Heart left ventricle (tissue), 16 donors: ENCODE results near the gene MAPK8. TPM values are rescaled to one million over a fixed set of nuclear protein-coding genes. Genes with fewer than 3 reads are reported as not detected.

Source experiments
- ATAC-seq, 4 donors: fragments of 200-7000 bp; cut with Tn5 transposase; one replicate each; pipeline ENCODE4 v1.9.1; 2020 to 2022; ENCODE audit warnings: moderate library complexity in 4 of 4, mild to moderate bottlenecking in 3 of 4, moderate number of reproducible peaks in 1 of 4
- DNase-seq, 5 donors: peaks; one replicate each; pipeline ENCODE4 v3.0.0-alpha.2; 2020
- H3K27ac ChIP-seq, 12 donors: fragments of 200-600 bp; sonication (generic) in 4 of 12; one replicate each; pipeline versions ENCODE4 v1.5.0 to v1.8.0; 2016 to 2022; ENCODE audit warnings: mild to moderate bottlenecking in 2 of 12
- H3K27me3 ChIP-seq, 9 donors: fragments of 200-600 bp; sonication (generic) in 2 of 9; one replicate each; pipeline versions ENCODE4 v1.5.1 to v1.8.0; 2016 to 2022; ENCODE audit warnings: mild to moderate bottlenecking in 3 of 9
- H3K36me3 ChIP-seq, 9 donors: fragments of 200-600 bp; sonication (generic) in 2 of 9; one replicate each; pipeline versions ENCODE4 v1.5.0 to v1.8.0; 2018 to 2022; ENCODE audit warnings: mild to moderate bottlenecking in 2 of 9
- H3K4me1 ChIP-seq, 12 donors: fragments of 200-600 bp; sonication (generic) in 4 of 12; one replicate each; pipeline versions ENCODE4 v1.5.0 to v1.8.0; 2016 to 2022; ENCODE audit warnings: mild to moderate bottlenecking in 3 of 12
- H3K4me3 ChIP-seq, 12 donors: fragments of 200-600 bp; sonication (generic) in 4 of 12; one replicate each; pipeline versions ENCODE4 v1.5.0 to v1.8.0; 2017 to 2022; ENCODE audit warnings: mild to moderate bottlenecking in 9 of 12, moderate library complexity in 4 of 12
- H3K9me3 ChIP-seq, 12 donors: fragments of 200-600 bp; sonication (generic) in 4 of 12; one replicate each; pipeline versions ENCODE4 v1.5.0 to v1.8.0; 2016 to 2022; ENCODE audit warnings: mild to moderate bottlenecking in 1 of 12
- POLR2A ChIP-seq, 2 donors: fragments of 450-650 bp; IDR thresholded peaks; one replicate each; pipeline ENCODE4 v1.6.1; 2017; ENCODE audit warnings: antibody characterized with exemption in 2 of 2, mild to moderate bottlenecking in 2 of 2, moderate library complexity in 2 of 2
- WGBS, 4 donors: extraction: QIAGEN DNeasy Blood & Tissue Kit in 2 of 4; methylation state at CpG; one replicate each; pipeline versions ENCODE4 v1.1.5 to v1.1.7; 2013 to 2018; 5-methylcytosine and 5-hydroxymethylcytosine counted together
- intact Hi-C, 10 donors: fragments of 100-400 bp; cut with DNase I; formaldehyde crosslinking; loops; one replicate each; pipeline versions ENCODE4 v1.11.1 to v1.14.2; 2022
- polyA plus RNA-seq, 2 donors: library from polyadenylated mRNA; stranded (reverse); fragments of 200-250 nt; gene quantifications; one replicate each; pipeline ENCODE4 v1.2.3, GENCODE V29; 2013
- total RNA-seq, 9 donors: library from RNA; depleted of rRNA in 2 of 9; stranded (reverse); fragments of >200 nt in 2 of 9; fragmentation: NEBNext Ultra II Directional in 3 of 9; extraction: Animal tissue kit (Norgen Biotek cat#: 25700) in 3 of 9; gene quantifications; one replicate each; pipeline versions ENCODE4 v1.1.0 to v1.2.4, GENCODE V29; 2016 to 2023
- TF ChIP-seq, protein P1 (sequence below), 12 donors: fragments of 200-600 bp; sonication (generic) in 4 of 12; IDR thresholded peaks; one replicate each; pipeline versions ENCODE4 v1.5.0 to v1.8.0; 2018 to 2022; ENCODE audit warnings: antibody characterized with exemption in 12 of 12, mild to moderate bottlenecking in 5 of 12
- donor health status: ischemic (EF 13 %, LVEDD 7.1; RV severe dilation, severe dysfunction).
- donor health status: healthy with polysubstance abuse.
- donor health status: DM: no; HTN: yes; CAD: no.
- donor health status: DM: no; HTN: no; CAD: no.
- donor health status: ischemic (EF 25% LVEDD 6.9; RV normal size, moderate dysfunction).
- donor health status: ischemic (EF 25% LVEDD 5.7; RV mildly dilated, moderate dysfunction).
- donor health status: healthy.
- donor health status: DM: yes; HTN: yes; CAD: no.
- donor health status: ischemic (EF 35%, LVEDD 5.7; RV mildly dilated, moderate dysfunction).
- donor health status: nonischemic (EF 11% LVEDD 7.7; RV severe dilation, severe dysfunction).
- donor health status: DM: yes; HTN: yes; CAD: no.
- donor health status: PGD.
- donor health status: ischemic (EF 29% LVEDD 5.4; RV normal size, mild dysfunction).
- donor health status: nonischemic (EF 23%, LVEDD 6.1; RV moderate dilation, normal function).

The MAPK8 gene
- total and polyA plus RNA-seq, 11 donors, result 4.2 to 36.8 (median 31.0) TPM

- Histone ChIP-seq H3K9me3 (no peaks in the 10 kb centered on the region), H3K4me1 (peaks cover 0 to 18% (median 3%) of the 10 kb centered on the region in 12 donors), H3K36me3 (peaks cover 0 to 16% (median 0%) of the 10 kb centered on the region in 9 donors), H3K4me3 (no peak overlapping the region), H3K27ac (no peak overlapping the region), H3K27me3 (no peaks in the 10 kb centered on the region)
- TF ChIP-seq POLR2A (IDR thresholded peaks at IDR 0.05), result no peak
- TF ChIP-seq, protein P1, sequence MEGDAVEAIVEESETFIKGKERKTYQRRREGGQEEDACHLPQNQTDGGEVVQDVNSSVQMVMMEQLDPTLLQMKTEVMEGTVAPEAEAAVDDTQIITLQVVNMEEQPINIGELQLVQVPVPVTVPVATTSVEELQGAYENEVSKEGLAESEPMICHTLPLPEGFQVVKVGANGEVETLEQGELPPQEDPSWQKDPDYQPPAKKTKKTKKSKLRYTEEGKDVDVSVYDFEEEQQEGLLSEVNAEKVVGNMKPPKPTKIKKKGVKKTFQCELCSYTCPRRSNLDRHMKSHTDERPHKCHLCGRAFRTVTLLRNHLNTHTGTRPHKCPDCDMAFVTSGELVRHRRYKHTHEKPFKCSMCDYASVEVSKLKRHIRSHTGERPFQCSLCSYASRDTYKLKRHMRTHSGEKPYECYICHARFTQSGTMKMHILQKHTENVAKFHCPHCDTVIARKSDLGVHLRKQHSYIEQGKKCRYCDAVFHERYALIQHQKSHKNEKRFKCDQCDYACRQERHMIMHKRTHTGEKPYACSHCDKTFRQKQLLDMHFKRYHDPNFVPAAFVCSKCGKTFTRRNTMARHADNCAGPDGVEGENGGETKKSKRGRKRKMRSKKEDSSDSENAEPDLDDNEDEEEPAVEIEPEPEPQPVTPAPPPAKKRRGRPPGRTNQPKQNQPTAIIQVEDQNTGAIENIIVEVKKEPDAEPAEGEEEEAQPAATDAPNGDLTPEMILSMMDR (IDR thresholded peaks at IDR 0.05), result no peak
- intact Hi-C loops, result no loop called here
- ATAC-seq (no peak), DNase-seq (peak in 2 of 5 donors; percentile 12 to 55)
- WGBS, 4 donors, result 95 to 98% (median 96%) methylated on average over 11 to 15 of the region's 15 CpGs
These were observed 149.1 kb downstream of the MAPK8 start for GRCh38 chr10:48455392-48456151.

GRCh38 chr10:48456361-48456804 lies 149.9 kb downstream of the MAPK8 start:
- Histone ChIP-seq H3K4me3 (no peak overlapping the region), H3K4me1 (peaks cover 0 to 18% (median 3%) of the 10 kb centered on the region in 12 donors), H3K36me3 (peaks cover 0 to 14% (median 0%) of the 10 kb centered on the region in 9 donors), H3K27ac (no peak overlapping the region), H3K27me3 (no peaks in the 10 kb centered on the region), H3K9me3 (no peaks in the 10 kb centered on the region)
- intact Hi-C loops, result no loop called here
- TF ChIP-seq, protein P1 (IDR thresholded peaks at IDR 0.05), result no peak
- no peak for TF ChIP-seq POLR2A (IDR thresholded peaks at IDR 0.05)
- peak; percentile 60 to 81 (median 66) for DNase-seq
- 11 to 23% (median 18%) methylated on average over 9 of the region's 9 CpGs for WGBS, 4 donors
- peak in 3 of 4 donors; percentile 47 to 69 (median 57) for ATAC-seq

- 72 to 80% (median 76%) methylated on average over 20 to 24 of the region's 24 CpGs for WGBS, 4 donors
These were observed 150.6 kb downstream of the MAPK8 start for GRCh38 chr10:48456808-48457761.

More at GRCh38 chr10:48456808-48457761, 150.6 kb downstream of the MAPK8 start:
- Histone ChIP-seq H3K27me3 (no peaks in the 10 kb centered on the region), H3K4me3 (no peak overlapping the region), H3K36me3 (peaks cover 0 to 14% (median 0%) of the 10 kb centered on the region in 9 donors), H3K4me1 (peaks cover 0 to 18% (median 3%) of the 10 kb centered on the region in 12 donors), H3K9me3 (no peaks in the 10 kb centered on the region), H3K27ac (no peak overlapping the region)
- intact Hi-C loops, result no loop called here
- DNase-seq, result peak in 2 of 5 donors; percentile 13 to 44
- TF ChIP-seq POLR2A (IDR thresholded peaks at IDR 0.05), result no peak
- TF ChIP-seq, protein P1 (IDR thresholded peaks at IDR 0.05), result no peak
- peak in 1 of 4 donors; percentile 8 for ATAC-seq
